Iris pigment epithelial cell (primary cell): ENCODE measurements around the gene ZNF678.
A peak's percentile ranks its signal among the peaks of the same experiment; 100 is the strongest.
"Not testable (repeated sequence)": the region's sequence is repeated elsewhere in the genome, so short reads cannot be mapped to it uniquely, and the experiment has no call there.

Experiments
- DNase-seq: peaks from one replicate; pipeline ENCODE4 v3.0.0-alpha.2; 2011; ENCODE audit warnings: low read depth

ZNF678 gene

GRCh38 chr1:227551881-227552280, 11.5 kb upstream of the ZNF678 start:
- not testable (repeated sequence) for DNase-seq

- DNase-seq, result no peak
Measured at GRCh38 chr1:227556288-227556687, 7.1 kb upstream of the ZNF678 start.

- DNase-seq, result no peak
Measured at GRCh38 chr1:227557962-227558725, 5.2 kb upstream of the ZNF678 start.

GRCh38 chr1:227558732-227559262, 4.6 kb upstream of the ZNF678 start:
- DNase-seq, result no peak

GRCh38 chr1:227559499-227559898, 3.9 kb upstream of the ZNF678 start:
- DNase-seq, result no peak

- no peak for DNase-seq
Measured at GRCh38 chr1:227559926-227560325, 3.4 kb upstream of the ZNF678 start.

GRCh38 chr1:227560393-227561173, 2.8 kb upstream of the ZNF678 start:
- no peak for DNase-seq

- DNase-seq, result no peak
Measured at GRCh38 chr1:227561241-227561907, 2.0 kb upstream of the ZNF678 start.

GRCh38 chr1:227562037-227562436, 1.3 kb upstream of the ZNF678 start:
- DNase-seq, result no peak

GRCh38 chr1:227562933-227563323, 428 bp upstream of the ZNF678 start:
- no peak for DNase-seq

GRCh38 chr1:227567256-227567655, 3.9 kb downstream of the ZNF678 start:
- no peak for DNase-seq

GRCh38 chr1:227568593-227568992, 5.2 kb downstream of the ZNF678 start:
- no peak for DNase-seq

- no peak for DNase-seq
Measured at GRCh38 chr1:227572752-227573151, 9.4 kb downstream of the ZNF678 start.

GRCh38 chr1:227574926-227575325, 11.6 kb downstream of the ZNF678 start:
- DNase-seq, result no peak

- no peak for DNase-seq
Measured at GRCh38 chr1:227576189-227576588, 12.8 kb downstream of the ZNF678 start.

GRCh38 chr1:227577500-227577899, 14.1 kb downstream of the ZNF678 start:
- DNase-seq, result no peak

- DNase-seq, result peak; percentile 18
Measured at GRCh38 chr1:227583354-227583753, 20.0 kb downstream of the ZNF678 start.

- DNase-seq, result no peak
Measured at GRCh38 chr1:227586733-227587132, 23.4 kb downstream of the ZNF678 start.

GRCh38 chr1:227587968-227588367, 24.6 kb downstream of the ZNF678 start:
- no peak for DNase-seq

GRCh38 chr1:227588769-227589168, 25.4 kb downstream of the ZNF678 start:
- not testable (repeated sequence) for DNase-seq

GRCh38 chr1:227589777-227590176, 26.4 kb downstream of the ZNF678 start:
- DNase-seq, result not testable (repeated sequence)

- not testable (repeated sequence) for DNase-seq
Measured at GRCh38 chr1:227596222-227596621, 32.9 kb downstream of the ZNF678 start.

- no peak for DNase-seq
Measured at GRCh38 chr1:227603327-227603726, 40.0 kb downstream of the ZNF678 start.
